Measurements from ENCODE around the gene CSGALNACT2. TPM values are rescaled to one million over a fixed set of nuclear protein-coding genes. Genes with fewer than 3 reads are reported as not detected.

The CSGALNACT2 gene
- total RNA-seq, 1 experiment from 2014 or later: 22.3 TPM

- Histone ChIP-seq H3K4me3 (ENCODE audit: low read depth in 2 of 2, low read length in 2 of 2) (no peak overlapping the region), H3K27ac (ENCODE audit: low read length) (no peak overlapping the region), H3K36me3 (ENCODE audit: control insufficient read depth, insufficient read depth, low read length) (no peaks in the 10 kb centered on the region; the same call in 1 of the 2 replicates), H3K9me3 (ENCODE audit: control insufficient read depth, insufficient read depth, low read depth, low read length) (no peaks in the 10 kb centered on the region), H3K27me3 (ENCODE audit: control insufficient read depth, insufficient read depth, low read length) (no peaks in the 10 kb centered on the region), H3K4me1 (ENCODE audit: control insufficient read depth, insufficient read depth, low read length) (no peaks in the 10 kb centered on the region)
- TF ChIP-seq TCF7L2 (IDR thresholded peaks at IDR 0.05; ENCODE audit: low read depth, low read length): no peak
- TF ChIP-seq REST (IDR thresholded peaks at IDR 0.05; ENCODE audit: insufficient read depth in 1 of 2, low read depth in 2 of 2, low read length in 1 of 2): no peak
- no peak for TF ChIP-seq POLR2AphosphoS5 (IDR thresholded peaks at IDR 0.05; ENCODE audit: low read depth, low read length)
- TF ChIP-seq CTCF (IDR thresholded peaks at IDR 0.05): no peak
- no peak for TF ChIP-seq SIN3A (IDR thresholded peaks at IDR 0.05; ENCODE audit: borderline replicate concordance, insufficient read depth, low read depth, low read length)
- DNase-seq (ENCODE audit: low read depth, low spot score) (no peak), ATAC-seq (no peak)
- intact Hi-C loops (cut with micrococcal nuclease; ENCODE audit: unreplicated experiment): no loop called here
- POLR2A ChIA-PET: no interaction called here
- no TSS peak for BruUV-seq (replicated peaks)
- CTCF ChIA-PET: interaction anchor here (0.7 kb wide), 1 partner anchor 209 kb away, joined by 3 read pairs; no protein-coding TSS in a partner anchor
- in situ Hi-C loops (cut with HindIII; ENCODE audit: low pct_unique_long_range_greater_than_20kb, low sequenced_read_pairs): no loop called here
These were observed 34.4 kb downstream of the CSGALNACT2 start for GRCh38 chr10:43172645-43173044.

- Histone ChIP-seq H3K4me3 (ENCODE audit: low read depth in 2 of 2, low read length in 2 of 2) (no peak overlapping the region), H3K36me3 (ENCODE audit: control insufficient read depth, insufficient read depth, low read length) (no peaks in the 10 kb centered on the region), H3K9me3 (ENCODE audit: control insufficient read depth, insufficient read depth, low read depth, low read length) (no peaks in the 10 kb centered on the region), H3K27ac (ENCODE audit: low read length) (no peak overlapping the region), H3K4me1 (ENCODE audit: control insufficient read depth, insufficient read depth, low read length) (no peaks in the 10 kb centered on the region), H3K27me3 (ENCODE audit: control insufficient read depth, insufficient read depth, low read length) (no peaks in the 10 kb centered on the region)
- POLR2A ChIA-PET: no interaction called here
- CTCF ChIA-PET: no interaction called here
- DNase-seq (ENCODE audit: low read depth, low spot score): no peak
- in situ Hi-C loops (cut with HindIII; ENCODE audit: low pct_unique_long_range_greater_than_20kb, low sequenced_read_pairs): no loop called here
- no TSS peak for BruUV-seq (replicated peaks)
- no peak for TF ChIP-seq SIN3A (IDR thresholded peaks at IDR 0.05; ENCODE audit: borderline replicate concordance, insufficient read depth, low read depth, low read length)
- no peak for TF ChIP-seq REST (IDR thresholded peaks at IDR 0.05; ENCODE audit: insufficient read depth in 1 of 2, low read depth in 2 of 2, low read length in 1 of 2)
- intact Hi-C loops (cut with micrococcal nuclease; ENCODE audit: unreplicated experiment): no loop called here
- ATAC-seq: no peak
These were observed 34.9 kb downstream of the CSGALNACT2 start for GRCh38 chr10:43173120-43173519.

Data from Panc1 (cell line).